HG03575 (cell line): Measurements from ENCODE around the gene RSRP1.

ENCODE experiments used
- ATAC-seq: cut with Tn5 transposase; IDR thresholded peaks from one replicate; pipeline ENCODE4 v1.9.1; 2021; ENCODE audit not compliant: unreplicated experiment, insufficient number of reproducible peaks, low FRiP score; ENCODE audit errors: extremely low read depth

Gene RSRP1

DNA sequence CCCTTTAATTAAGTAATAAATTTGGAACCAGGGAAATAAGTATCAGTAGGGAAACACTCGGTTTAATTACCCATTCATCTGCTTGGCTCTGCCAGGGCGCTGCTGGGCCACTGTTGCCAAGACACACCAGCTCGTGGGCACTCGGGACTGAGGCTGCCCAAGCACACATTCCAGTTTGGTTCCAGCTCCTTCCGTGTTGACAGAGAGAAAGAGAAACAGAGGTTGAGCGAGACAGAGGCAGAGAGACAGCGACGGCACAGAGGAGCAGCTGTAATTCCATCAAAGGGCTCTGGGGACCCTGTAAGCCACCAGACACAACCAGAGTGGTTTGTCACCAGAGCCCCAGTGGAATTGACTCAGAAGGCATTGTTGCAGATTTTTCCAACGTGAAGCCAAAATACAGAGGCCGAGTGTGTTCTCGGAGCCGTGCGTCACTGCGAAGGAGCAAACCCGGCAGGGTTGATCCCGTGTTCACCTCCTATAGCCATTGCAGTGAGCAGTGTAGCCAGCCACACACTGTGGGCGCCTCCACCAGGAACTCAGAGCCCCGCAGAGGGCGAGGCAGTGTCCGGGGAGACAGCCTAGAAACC is 48.5 kb downstream of the RSRP1 start:
- no peak for ATAC-seq

DNA sequence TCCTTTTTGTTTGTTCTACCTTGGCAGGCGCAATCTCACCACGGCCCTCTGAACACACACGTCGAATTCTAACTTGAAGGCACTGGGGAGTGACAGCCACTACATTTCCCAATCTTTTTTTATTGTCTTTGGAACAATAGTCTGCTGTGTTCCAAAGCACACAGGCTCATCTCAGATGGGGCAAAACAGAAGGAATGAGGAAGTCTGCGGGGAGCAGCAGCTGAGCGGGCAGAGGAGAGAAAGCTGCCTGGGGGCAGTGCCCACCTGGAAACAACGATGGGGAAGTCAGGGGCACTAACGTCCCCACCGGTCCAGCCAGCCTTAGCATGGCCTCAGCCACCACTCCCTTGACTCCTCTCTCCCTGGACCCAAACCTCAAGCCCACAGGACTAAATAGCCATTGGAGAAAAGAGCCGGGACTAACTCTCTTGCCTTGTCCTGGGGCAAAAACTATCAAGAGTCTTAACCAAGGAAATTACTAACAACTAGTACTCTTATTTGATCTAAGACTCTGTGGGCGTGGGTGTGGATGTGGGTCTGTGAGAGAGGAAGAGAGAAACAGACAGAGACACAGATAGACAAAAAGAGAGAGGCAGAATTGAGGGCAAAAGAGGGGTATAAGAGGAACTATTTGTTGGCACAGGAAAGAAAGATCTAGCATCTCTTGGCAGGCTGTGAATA is 49.1 kb downstream of the RSRP1 start:
- no peak for ATAC-seq

DNA sequence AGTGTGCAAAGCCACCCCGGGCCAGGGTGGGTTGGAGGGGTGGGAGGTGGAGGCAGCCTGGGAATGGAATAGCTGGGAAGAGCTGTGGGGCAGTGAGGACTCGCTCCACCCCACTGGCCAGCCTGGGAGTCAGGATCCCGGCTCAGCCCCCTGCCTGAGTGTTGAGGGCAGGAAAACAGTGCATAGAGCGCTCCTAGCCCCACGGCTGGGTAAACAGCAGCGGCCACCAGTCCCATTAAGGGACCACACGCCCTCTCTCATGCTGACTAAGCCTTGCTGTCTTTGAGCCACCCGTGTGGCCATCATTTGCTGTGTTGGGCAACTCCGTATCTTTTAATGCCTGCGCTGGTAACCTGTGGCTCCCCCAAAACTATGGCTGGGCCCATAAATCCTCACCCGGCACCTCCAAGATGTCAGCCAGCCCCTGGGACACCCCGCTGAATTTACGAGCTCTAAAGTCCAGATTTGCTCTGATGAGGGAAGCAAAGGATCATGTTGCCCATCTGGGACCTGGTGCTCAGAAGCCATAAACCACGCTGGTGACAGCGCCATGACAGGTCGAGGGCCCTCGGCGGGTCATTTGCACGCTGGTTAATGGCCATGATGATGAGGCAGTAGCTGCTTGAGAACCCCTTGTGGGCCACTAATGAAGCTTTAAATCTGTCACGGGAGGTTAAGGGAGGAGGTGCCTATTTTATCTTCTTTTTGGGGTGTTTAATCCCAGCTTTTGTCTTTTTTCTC is 49.8 kb downstream of the RSRP1 start:
- no peak for ATAC-seq

DNA sequence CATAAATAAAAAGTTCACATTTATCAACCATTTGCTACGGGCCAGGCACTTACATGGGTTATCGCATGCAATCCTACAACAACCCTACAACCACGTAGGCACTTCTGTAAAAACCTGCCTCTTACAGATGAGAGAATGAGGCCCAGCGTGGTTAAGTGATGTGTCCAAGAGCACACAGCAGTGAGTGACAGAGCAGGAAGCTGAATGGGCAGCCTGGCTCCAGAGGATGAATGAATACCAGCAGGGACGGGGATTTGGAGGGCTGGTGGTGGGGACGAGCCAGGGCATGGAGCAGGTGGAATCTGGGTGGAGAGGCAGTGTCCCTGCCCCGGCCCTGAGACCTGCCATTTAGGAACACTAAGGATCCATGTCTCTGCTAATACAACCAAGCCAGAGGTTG is 50.4 kb downstream of the RSRP1 start:
- no peak for ATAC-seq

DNA sequence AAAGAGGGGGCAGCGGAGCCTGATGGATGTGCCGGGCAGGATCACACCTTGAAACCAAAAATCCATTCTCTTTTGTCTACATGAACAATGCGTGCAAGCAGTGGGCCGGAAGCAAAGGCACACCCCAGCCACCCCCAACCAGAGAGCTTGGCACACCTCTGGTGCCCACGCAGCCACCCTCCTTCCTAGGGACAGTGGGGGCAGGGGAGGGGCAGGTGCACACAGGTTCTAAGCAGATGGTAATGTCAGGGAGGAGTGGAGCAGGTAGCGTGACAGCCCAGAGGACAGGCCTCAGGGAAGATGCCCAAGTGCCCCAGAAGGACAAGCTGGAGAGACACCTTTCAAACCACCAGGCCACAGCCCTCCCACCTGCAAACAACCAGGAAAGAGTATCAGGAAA is 51.4 kb downstream of the RSRP1 start:
- ATAC-seq: no peak

DNA sequence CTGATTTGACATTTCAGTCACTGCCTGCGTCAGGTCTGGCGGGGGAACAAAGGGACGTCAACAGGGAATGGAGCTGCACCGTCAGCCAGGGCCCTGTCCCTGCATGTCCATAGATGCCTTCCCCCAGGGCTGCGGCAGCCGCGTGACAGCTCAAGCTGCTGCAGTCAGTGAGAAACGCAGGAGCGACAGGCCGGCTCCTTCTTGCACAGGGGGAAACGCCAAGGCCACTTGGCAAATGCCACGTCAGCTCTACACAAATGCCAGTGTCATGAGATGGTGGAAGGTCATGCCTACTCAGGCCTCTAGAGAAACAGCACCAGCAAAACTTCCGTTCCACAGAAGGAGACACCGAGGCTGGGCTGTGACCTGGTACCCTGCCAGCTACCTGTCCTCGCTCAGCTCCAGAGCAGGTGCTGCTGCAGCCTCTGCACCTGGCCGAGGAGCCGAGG is 52.7 kb downstream of the RSRP1 start:
- no peak for ATAC-seq

DNA sequence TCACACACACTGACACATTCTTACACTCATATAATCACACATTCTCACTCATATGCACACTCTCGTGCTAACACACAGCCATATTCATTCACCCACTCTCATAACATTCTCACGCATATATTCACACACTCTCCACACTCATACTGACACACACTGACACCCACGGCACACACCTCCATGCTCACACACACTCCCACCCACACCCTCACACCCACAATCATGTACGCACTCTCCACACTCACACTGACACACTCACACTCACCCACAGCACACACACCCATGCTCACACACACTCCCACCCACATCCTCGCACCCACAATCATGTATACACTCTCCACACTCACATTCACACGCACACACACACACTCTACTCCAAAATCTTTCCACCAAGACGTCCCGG is 53.2 kb downstream of the RSRP1 start:
- ATAC-seq: no peak

DNA sequence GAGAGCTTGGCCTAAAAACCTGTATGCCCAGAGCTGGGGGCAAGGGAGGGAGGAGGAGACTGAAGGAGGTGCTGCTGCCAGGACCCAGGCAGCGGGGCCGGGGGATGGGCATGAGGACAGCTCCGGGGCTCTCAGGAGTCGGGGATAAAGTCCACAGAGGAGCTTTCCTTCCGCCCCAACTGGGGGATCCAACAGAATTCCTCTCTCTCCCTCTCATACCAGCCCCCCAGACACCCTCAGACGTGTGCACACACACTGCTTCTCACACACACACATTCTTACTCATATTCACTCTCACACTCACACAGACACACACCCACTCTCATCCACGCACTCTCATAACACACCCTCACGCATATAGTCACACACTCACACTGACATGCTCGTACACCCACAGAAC is 54.0 kb downstream of the RSRP1 start:
- ATAC-seq: no peak
